HepG2 (cell line): ENCODE measurements around the gene TRIM7. TPM values are rescaled to one million over a fixed set of nuclear protein-coding genes. Genes with fewer than 3 reads are reported as not detected.
A peak's percentile ranks its signal among the peaks of the same experiment; 100 is the strongest.

Source experiments
- ARID4A ChIP-seq: sonication (generic); formaldehyde crosslinking; IDR thresholded peaks from 2 replicates; pipeline ENCODE4 v1.5.0; 2020; ENCODE audit warnings: mild to moderate bottlenecking, missing genetic modification reagents, borderline replicate concordance
- ATF7-NPFF ChIP-seq: sonication (generic); formaldehyde crosslinking; IDR thresholded peaks from 2 replicates; pipeline ENCODE4 v1.8.1; 2023; ENCODE audit warnings: mild to moderate bottlenecking, low read depth, missing genetic modification reagents, moderate library complexity
- HDAC1 ChIP-seq: sonication (generic); formaldehyde crosslinking; IDR thresholded peaks from 2 replicates; pipeline ENCODE4 v1.5.1; 2020; ENCODE audit warnings: mild to moderate bottlenecking, missing genetic modification reagents
- IRF2 ChIP-seq: IDR thresholded peaks from 2 replicates; pipeline ENCODE4 v1.6.1; 2018; ENCODE audit warnings: missing genetic modification reagents, missing compliant biosample characterization
- RBM39 ChIP-seq: fragments of 200-400 bp; formaldehyde crosslinking; IDR thresholded peaks from one replicate; pipeline ENCODE4 v1.6.1; 2018; ENCODE audit warnings: antibody characterized with exemption, mild to moderate bottlenecking, low read depth, low read length; ENCODE audit not compliant: poor library complexity, severe bottlenecking
- TEF ChIP-seq: sonication (generic); formaldehyde crosslinking; IDR thresholded peaks from 2 replicates; pipeline ENCODE4 v1.5.0; 2020; ENCODE audit warnings: missing genetic modification reagents
- ZNF646 ChIP-seq: sonication (generic); formaldehyde crosslinking; IDR thresholded peaks from 2 replicates; pipeline ENCODE4 v1.9.0; 2021; ENCODE audit warnings: mild to moderate bottlenecking, missing genetic modification reagents
- polyA plus RNA-seq, 8 experiments: library from polyadenylated mRNA; depleted of rRNA in 3 of 8; stranded (reverse) in 7 of 8; unstranded in 1 of 8; fragments of >200 nt; fragmentation: Illumina TruSeq in 4 of 8; extraction: Trizol in 4 of 8; gene quantifications; 2 replicates each; pipeline versions ENCODE4 v1.2.1 to v1.2.3, GENCODE V29; 2011 to 2016; ENCODE audit warnings: low read depth in 4 of 8, missing spikeins in 1 of 8, mixed read lengths in 1 of 8; ENCODE audit not compliant: insufficient read depth in 1 of 8
- total RNA-seq, 5 experiments: library from RNA; depleted of rRNA; stranded (reverse); fragments of >200 nt; fragmentation: Illumina TruSeq; extraction: Trizol; gene quantifications; 2 replicates each; pipeline ENCODE4 v1.2.3, GENCODE V29; 2016; ENCODE audit warnings: low read depth in 1 of 5
- TF ChIP-seq, protein P1 (sequence below): sonication (generic); formaldehyde crosslinking; IDR thresholded peaks from 2 replicates; pipeline ENCODE4 v1.5.1; 2020; ENCODE audit warnings: mild to moderate bottlenecking, missing genetic modification reagents, moderate library complexity
- TF ChIP-seq, protein P2 (sequence below): sonication (generic); formaldehyde crosslinking; IDR thresholded peaks from 2 replicates; pipeline ENCODE4 v1.5.1; 2020; ENCODE audit warnings: mild to moderate bottlenecking, moderate library complexity, missing genetic modification reagents
- TF ChIP-seq, protein P3 (sequence below): sonication (generic); formaldehyde crosslinking; IDR thresholded peaks from 2 replicates; pipeline ENCODE4 v1.5.0; 2020; ENCODE audit warnings: missing genetic modification reagents

The TRIM7 gene
- total and polyA plus RNA-seq, 2 of the 13 experiments (the other 11 are each of a cell fraction or from before 2014, with no cell fraction given): 0.13 TPM; not detected in 1

GRCh38 chr5:181170237-181170825 lies 34.7 kb downstream of the TRIM7 start (continued):
- TF ChIP-seq ZNF646 (CRISPR knock-in tag) (peak; percentile 71), ARID4A (CRISPR knock-in tag) (peak; percentile 50; the same call in 1 of the 2 replicates), RBM39 (peak; percentile 4), IRF2 (CRISPR knock-in tag) (no peak), HDAC1 (CRISPR knock-in tag) (peak; percentile 41; the same call in 1 of the 2 replicates), TEF (CRISPR knock-in tag) (peak; percentile 87; the same call in 1 of the 2 replicates), ATF7-NPFF (0 out of 2 replicates have a peak, but pooled peaks have one; percentile 17)
- TF ChIP-seq, protein P1, sequence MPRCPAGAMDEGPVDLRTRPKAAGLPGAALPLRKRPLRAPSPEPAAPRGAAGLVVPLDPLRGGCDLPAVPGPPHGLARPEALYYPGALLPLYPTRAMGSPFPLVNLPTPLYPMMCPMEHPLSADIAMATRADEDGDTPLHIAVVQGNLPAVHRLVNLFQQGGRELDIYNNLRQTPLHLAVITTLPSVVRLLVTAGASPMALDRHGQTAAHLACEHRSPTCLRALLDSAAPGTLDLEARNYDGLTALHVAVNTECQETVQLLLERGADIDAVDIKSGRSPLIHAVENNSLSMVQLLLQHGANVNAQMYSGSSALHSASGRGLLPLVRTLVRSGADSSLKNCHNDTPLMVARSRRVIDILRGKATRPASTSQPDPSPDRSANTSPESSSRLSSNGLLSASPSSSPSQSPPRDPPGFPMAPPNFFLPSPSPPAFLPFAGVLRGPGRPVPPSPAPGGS: 0 out of 2 replicates have a peak, but pooled peaks have one; percentile 45
- TF ChIP-seq, protein P2, sequence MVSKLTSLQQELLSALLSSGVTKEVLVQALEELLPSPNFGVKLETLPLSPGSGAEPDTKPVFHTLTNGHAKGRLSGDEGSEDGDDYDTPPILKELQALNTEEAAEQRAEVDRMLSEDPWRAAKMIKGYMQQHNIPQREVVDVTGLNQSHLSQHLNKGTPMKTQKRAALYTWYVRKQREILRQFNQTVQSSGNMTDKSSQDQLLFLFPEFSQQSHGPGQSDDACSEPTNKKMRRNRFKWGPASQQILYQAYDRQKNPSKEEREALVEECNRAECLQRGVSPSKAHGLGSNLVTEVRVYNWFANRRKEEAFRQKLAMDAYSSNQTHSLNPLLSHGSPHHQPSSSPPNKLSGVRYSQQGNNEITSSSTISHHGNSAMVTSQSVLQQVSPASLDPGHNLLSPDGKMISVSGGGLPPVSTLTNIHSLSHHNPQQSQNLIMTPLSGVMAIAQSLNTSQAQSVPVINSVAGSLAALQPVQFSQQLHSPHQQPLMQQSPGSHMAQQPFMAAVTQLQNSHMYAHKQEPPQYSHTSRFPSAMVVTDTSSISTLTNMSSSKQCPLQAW: peak; percentile 62; the same call in 1 of the 2 replicates
- TF ChIP-seq, protein P3, sequence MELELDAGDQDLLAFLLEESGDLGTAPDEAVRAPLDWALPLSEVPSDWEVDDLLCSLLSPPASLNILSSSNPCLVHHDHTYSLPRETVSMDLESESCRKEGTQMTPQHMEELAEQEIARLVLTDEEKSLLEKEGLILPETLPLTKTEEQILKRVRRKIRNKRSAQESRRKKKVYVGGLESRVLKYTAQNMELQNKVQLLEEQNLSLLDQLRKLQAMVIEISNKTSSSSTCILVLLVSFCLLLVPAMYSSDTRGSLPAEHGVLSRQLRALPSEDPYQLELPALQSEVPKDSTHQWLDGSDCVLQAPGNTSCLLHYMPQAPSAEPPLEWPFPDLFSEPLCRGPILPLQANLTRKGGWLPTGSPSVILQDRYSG: no peak
